CD4-positive, alpha-beta T cell treated with Interferon gamma for 1 hour (primary cell): ENCODE results near the gene SURF1.

Experiments
- DNase-seq: peaks from one replicate; pipeline ENCODE4 v3.0.0-alpha.2; 2020

The SURF1 gene

DNA sequence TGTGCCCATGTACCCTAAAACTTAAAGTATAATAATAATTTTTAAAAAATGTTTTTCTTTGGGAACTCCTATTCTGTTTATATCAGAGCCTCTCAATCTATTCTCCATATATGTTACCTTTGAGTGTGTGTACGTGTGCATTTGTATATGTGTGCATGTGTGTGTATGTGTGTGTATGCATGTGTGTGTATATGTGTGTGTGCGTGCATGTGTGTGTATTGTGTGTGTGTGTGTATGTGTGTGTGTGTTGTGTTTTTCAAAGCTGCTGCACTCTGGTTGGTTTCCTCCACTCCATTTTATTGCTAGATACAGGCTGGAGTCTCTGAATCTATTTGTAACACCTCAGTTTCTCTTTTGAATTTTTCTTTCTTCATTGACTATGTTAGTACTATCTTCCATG lies 40.3 kb downstream of the SURF1 start:
- no peak for DNase-seq

DNA sequence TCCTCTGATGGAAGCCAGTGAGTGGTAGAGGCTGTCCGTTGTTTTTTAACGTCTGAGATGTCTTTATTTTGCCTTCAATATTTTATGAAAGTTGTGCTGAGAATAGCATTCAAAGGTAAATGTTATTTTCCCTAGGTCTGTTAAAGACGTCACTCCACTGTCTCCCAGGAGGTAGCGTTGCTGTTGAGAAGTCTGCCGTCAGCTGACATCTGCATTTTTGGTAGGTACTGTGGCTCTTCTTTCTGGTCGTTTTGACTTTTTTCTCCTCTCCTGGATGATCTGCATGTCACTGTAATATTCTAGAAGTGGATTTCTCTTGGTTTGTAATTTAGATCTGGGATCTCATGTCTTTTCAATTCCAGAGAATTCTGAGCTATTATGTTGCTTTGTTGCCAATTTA lies 46.7 kb downstream of the SURF1 start:
- no peak for DNase-seq

DNA sequence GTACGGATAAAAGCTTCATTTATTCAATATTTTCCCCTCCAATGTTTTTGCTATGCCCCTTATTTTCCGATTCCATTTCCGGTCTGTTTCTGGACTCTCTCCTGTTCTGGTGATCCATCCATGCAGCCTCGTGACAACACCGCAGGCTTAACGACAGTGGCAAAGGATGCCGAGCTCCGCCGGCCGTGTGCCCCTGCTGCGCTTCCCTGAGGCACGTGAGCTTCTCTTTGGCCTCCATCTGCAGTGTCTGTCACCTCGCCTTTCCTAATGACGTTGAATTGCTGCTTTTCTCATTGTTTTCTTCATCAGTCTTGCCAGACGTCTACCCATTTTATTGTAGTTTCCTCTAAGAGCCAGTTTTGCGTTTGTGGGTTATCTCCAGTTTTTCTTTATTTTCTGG lies 49.0 kb downstream of the SURF1 start:
- DNase-seq, result no peak

DNA sequence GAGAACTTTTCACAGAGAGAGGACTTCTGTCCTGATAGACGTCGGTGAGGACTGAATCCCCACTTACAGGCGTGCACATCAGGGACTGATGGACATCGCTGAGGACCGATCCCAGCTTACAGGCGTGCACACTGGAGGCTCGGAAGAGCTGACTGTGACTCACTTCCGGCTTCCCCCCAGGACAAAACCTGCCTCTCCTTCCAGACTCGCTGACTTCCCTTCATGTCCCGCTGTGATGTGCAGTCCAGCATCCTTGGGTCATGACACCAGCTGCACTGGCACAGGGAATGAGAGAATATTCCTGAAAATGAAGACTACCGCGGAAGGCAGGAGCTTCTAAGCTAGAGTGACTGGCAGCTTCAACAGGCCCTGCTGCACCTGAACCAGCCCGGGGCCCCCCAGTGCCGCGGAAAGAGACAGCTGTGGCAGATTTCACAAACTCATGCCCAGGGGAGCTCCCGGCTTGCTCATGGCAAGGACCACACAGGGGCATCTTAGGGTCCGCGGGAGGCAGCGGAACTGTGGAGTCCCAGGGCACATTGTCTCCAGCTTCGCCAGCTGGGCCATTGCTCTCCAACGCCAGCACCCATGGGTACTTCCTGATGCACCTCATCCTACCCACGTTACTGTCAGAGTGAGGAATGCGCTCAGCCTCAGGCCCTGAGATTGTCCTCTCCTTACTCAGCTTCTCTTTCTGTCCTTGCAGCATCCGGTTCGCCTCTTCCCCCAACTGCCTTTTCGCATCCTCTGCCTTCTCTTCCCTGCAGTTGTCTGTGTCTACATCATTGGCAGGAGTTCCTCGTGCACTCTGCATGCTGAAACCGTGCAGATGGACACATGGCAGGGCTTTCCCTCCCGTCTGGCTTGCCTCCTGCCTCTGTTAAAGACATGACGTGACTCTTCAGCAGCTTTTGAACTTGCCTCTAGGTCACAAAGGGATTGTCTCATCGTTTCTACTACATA lies 49.8 kb downstream of the SURF1 start:
- no peak for DNase-seq

DNA sequence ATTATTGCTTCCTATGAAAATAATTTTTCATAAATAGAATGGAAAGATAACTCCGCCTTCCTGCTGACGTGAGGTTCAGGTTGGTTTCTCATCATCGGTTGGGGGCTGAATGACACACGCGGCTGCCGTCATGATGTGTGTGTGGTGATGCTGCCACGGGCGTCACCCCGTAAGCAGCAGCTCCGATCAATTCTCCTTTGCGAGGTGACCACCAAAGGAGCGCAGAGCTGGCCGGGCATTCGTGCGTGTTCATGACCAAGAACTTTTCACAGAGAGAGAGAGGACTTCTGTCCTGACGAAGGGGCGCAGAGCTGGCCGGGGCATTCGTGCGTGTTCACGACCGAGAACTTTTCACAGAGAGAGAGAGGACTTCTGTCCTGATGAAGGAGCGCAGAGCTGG lies 50.6 kb downstream of the SURF1 start:
- no peak for DNase-seq

DNA sequence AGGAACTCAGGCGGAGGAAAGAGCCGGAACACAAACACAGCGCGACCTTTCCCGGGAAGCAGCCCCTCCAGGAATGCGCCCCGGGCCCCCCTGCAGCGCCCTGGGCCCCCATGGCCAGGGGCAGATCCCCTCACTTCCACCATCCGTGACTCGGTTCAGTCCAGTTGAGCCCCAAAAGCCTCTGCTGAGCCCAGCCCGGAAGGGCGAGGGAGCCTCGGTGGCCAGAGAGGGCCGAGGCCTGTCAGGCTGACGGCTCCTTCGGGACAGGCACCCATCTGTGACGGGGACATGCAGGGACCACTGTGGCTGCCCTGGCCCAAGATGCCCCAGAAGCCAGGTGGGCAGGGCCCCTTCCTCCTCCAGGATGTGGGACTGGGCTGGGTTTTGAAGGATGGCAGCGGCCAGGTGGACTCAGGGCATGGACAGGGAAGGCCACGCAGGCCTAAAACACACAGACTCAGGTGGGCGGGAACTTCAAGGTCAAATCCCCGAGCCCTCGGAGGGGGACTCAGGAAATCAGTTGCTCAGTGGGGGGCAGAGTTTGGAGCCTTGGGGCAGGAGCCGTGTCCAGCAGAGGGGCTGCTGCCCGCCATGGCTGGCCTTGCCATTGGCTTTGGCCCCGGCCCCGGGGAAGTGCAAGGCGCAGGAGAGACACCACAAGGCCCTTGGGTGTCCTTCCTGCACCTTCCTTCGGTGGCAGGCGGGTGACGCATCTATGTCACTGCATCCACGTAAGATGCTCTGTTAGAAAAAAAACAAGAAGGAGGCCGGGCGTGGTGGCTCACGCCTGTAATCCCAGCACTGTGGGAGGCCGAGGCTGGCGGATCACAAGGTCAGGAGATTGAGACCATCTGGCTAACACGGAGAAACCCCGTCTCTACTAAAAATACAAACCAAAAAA lies 51.6 kb downstream of the SURF1 start:
- no peak for DNase-seq

DNA sequence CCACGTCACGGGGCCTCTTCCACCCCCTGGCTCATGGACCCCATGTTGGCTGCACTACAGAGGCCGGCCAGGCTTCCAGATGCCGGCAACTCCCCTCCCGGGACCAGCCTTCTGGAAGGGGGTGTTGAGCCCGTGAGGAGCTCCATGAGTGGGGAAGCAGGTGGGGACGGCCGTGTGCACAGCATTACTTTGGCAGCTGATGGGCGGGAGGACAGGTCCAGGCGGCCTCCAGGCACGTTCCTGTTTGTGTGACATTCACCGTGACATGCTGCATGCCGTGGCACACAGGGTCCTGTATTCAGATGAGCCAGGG lies 52.2 kb downstream of the SURF1 start:
- DNase-seq, result no peak

DNA sequence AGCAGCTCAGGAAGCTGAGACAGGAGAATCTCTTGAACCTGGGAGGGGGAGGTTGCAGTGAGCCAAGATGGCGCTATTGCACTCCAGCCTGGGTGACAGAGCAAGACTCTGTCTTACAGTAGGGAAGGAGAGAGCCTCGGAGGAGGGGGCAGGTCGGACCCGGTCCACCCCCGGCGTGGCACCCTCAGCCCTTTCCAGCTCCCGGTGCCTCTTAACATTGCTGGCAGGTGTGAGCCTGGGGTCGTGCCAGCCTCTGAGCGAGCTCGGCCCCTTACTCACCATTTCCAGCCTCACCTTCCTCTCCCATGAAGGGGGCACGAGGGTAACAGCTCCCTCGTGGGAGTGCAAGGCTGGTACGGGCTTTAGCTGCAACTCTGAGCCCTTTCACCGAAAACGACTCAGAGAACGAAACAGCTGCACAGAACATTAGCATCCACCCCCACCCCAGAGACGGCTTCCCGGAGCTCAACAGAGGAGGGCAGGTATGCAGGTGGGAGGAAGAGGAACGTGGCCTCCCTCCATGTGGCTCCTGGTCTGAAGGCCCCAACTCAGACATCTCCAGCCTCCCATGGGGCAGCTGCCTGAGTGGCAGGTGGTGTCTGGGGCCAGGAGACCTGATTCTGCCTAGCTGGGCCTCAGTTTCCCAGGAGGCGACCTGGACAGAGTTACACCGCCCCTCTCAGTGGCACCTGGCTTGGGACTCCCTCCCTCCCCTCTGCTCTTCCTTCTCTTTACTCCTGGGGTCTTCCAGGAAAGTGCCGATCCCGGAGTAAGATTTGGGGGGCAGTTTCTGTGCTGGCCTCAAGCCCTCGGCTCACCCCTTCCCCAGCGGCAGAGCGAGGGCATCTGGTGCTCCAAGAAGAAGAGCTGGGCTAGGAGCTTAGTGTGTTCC lies 52.8 kb downstream of the SURF1 start:
- no peak for DNase-seq
